Forelimb muscle (tissue), 1 donor: ENCODE data around the gene VAPA. TPM values are rescaled to one million over a fixed set of nuclear protein-coding genes. Genes with fewer than 3 reads are reported as not detected.

ENCODE experiments used
- DNase-seq: peaks from one replicate; pipeline ENCODE4 v3.0.0-alpha.2; 2013; ENCODE audit warnings: low read depth
- polyA plus RNA-seq: library from polyadenylated mRNA; unstranded; fragments of 120-200 nt; gene quantifications from one replicate; pipeline ENCODE4 v1.2.1, GENCODE V29; 2013; ENCODE audit not compliant: insufficient read length

VAPA gene
- polyA plus RNA-seq, 1 donor: 265 TPM

DNA sequence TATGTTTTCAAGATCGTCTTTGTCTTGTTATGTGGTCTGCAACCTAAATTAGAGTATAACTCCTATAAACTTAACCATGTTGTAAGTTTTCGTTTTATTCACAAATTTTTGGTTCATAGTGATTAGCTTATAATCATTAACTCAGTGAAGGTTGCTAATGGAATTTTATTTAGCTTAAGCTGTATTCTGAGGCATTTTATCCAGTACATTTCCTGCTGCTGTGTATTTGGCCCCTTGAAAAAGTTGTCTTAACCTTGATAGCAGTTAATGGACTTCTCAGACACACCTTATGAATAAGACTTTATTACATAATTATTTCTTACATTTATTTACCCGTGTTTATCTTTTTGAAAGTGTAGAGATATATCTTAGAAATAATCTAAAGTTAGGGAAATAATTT is 20.5 kb downstream of the VAPA start:
- no peak for DNase-seq

DNA sequence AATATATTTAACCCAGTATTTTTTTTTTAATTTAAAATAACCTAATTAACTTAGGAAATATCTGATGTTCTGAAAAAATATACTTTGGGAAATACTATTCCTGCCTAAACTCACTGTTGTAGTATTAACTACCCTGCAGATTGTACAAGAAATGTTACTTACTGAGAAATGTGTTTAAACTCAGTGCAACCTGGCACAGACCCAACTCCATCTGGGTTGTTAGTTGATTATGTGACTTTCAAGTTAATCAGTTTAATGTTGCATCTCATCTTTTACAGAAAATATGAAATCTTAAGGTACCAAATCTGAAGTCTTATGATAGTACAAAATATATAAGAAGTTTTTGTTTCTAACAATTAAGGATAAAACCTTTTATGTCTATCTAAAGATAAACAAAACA is 27.3 kb downstream of the VAPA start:
- DNase-seq: no peak

DNA sequence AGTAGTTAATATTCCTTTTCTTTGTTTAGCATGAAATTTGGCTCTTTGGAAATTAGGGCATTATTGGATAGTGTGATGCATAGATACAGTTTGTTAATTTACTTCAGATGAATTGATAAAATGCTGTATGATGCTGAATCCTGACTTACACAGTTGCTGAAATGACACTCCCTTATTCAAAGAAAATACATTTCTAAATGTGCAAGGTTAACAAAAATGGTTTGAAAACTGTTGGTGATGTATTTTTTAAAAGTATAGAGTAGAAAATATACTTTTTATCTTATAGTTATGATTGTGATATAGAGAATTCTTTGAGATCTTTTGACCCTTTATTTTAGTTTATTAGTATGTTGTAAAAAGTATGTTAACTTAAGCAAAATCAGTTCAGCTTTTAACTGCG is 27.8 kb downstream of the VAPA start:
- no peak for DNase-seq

DNA sequence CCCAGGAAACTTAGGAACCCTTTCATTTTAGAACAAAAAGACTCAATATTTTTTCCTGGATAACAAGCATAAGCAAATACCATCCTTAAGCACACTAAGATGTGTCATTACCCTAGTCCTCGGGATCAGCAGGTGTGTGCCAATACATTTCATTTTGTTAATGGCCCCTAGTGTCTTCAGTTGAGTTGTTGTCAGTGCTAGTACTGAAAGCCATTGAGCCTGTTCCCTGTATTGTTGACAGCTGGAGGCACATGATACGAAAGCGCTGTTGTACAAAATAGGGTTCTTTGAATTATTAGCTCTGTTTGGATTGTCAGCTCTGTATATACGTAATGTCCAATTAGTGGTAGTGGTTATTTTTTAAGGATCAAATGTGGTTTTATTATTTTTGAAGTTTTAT is 29.5 kb downstream of the VAPA start:
- DNase-seq: no peak

DNA sequence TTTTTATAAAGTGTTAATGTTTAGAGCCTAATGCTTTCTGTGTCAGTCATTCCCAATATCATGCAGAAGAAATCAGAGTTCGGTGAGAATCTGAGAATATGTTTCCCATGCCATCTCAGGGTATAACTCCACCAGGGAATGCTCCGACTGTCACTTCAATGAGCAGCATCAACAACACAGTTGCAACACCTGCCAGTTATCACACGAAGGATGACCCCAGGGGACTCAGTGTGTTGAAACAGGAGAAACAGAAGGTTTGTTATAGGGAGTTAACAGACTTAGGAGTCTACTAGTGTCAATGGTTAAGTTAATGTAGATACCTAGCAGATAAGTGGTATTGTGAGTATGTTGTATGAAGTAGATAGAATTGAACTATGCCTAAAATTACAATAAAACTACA is 31.0 kb downstream of the VAPA start:
- no peak for DNase-seq

DNA sequence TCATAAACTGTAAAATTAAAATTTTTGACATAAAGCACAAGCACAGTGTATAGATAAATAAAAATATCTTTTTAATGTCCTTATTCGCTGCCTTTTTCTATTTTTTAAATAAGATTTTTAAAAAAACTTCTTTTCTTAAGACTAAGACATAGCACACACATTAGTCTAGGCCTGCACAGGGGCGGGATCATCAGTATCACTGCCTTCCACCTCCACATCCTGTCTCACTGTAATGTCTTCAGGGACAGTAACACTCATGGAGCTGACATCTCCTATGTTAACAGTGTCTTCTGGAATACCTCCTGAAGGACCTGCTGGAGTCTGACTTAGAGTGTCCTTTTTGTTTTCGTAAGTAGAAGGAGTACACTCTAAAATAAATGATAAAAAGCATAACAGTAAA is 33.0 kb downstream of the VAPA start:
- DNase-seq: no peak

DNA sequence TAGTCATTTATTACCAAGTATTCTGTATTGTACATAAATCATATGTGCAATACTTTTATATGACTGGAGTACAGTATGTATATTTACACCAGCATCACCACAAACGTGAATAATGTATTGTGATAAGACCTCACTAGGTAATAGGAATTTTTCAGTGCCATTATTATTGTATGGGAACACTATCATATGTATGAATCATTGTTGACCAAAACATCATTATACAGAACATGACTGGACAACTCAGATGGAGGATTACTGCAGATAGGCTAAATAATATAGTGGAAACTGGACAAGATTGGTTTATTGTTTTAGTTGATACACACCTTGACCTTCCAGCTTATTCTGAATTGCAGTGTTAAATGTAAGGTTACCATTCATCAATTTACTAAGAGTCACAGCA is 33.4 kb downstream of the VAPA start:
- DNase-seq: no peak

DNA sequence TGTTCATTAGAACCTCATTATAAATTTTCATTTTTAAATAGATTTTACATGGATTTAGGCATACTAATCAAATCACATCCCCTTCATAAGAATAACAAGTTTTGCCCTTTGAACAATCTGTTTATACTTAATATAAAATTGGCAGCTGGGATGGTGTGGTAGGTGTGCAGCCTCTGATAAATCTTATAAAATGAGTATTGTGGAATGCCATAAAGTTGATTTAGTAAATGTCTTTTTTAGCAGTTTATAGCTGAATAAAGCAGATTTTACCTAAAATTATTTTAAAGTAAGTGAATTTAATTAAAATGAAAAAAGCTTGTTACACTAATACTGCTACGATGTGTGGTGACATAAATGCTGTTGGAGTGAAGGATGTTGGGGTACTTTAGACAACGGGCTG is 35.5 kb downstream of the VAPA start:
- no peak for DNase-seq

DNA sequence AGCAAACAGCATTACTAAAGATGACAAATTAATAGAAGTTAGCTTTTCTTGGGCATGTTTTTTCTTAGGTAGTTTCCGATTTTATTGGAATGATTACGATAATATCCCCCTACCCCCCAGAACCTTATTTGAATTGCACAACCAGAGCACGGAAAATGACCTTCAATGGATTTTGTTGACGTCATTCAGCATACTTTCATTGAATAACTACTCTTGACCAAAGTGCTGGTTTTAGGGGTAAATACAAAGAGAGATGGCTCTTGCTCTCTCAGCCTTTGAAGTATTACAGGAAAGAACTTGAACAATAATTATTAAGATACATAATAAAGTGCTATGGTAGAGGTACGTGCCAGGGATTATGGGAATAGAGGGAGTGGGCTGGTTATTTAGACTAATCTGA is 36.0 kb downstream of the VAPA start:
- no peak for DNase-seq

DNA sequence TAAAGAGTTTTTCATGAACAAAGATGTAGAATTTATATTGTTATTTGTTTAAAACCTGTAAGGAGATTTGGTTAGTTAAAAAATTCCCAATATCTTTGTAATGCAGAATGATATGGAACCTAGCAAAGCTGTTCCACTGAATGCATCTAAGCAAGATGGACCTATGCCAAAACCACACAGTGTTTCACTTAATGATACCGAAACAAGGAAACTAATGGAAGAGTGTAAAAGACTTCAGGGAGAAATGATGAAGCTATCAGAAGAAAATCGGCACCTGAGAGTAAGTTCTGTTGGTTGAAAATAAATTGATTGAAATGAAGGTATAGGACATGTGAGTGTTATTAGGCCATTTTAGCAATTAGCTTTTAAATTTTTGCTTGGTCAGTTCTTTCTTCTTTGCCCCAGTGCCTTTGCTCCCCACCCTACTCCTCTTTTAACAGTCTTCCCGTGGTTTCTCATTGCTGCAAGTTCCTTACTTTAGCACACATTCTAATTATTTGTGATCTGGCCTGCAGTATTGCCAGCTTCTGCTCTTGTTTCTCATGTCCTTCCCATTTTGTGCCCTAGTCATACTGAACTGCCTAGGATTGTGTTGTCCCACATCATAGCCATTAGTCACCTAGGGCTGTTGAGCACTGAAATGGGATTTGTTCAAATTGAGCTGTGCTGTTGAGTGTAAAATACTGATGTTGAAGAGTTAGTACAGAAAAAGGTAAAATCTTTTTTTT is 36.6 kb downstream of the VAPA start:
- DNase-seq: no peak

DNA sequence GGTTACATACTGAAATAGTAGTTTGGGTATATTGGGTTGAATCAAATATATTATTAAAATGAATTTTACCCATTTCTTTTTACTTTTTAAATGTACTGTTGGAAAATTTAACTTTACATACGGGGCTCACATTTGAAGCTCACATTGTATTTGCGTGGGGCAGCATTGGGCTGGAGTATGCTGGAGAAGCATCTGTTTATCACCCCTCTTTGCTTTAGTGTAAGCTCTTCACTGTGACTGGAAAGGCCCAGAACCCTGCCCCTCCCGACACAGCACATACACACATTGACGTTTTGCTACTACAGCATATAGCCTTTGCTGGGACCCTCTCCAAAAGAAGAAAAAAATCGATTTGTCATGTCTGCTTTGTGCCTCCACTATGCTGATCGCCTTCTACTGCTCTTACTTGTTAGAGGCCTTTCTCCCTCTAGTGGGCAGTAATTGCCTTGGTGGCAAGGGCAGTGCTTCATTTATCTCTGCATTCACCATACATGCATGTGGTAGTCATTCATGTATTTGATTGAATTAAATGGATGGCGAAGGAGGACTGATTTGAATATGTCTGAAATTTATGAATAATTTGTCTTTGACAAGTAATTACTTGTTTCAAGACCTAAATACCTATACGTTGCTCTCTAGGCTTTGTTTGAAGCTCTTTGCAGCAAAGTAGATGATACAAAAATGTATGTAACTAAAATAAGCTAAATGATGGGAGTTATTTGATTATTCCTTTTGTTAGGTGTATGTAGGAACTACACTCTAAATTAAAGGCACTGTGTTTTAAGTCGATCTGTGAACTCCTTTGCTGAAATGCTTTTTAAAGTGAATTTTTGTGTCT is 37.4 kb downstream of the VAPA start:
- peak; percentile 16 for DNase-seq

DNA sequence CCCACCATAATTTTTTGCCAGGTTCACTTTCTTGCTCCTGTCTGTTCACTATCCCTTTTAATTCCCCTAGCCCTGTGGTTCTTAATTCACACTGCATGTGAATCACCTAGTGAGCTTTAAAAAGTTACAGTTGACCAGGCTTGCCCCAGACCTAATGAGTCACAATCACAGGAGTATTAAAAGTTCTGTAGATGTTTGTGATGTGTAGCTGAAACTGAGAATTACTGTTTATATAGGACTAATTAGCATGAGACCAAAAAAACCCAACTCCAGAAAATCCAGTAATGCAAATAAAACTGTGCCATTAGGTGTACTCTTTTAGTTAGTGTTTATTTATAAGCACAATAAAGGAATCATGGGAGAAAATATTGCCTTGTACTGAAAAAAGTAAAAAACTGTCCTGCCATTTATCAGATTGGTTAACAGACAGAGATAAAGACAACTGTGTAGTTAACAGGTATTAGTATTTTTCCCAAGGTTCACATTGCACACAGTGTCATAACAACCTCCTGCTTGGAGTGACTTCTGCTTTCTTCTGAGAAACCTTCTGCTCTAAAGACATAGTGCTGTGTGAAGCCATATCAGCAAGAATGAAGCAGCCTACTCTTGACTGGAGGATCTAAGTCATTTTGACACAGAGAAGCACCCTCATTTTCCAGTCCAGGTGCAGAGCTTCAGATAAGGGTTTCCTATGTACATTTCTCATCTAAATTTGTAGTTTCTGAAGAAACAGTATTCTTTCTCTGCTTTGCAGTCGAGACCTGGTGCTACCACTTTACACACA is 39.0 kb downstream of the VAPA start:
- DNase-seq: no peak

DNA sequence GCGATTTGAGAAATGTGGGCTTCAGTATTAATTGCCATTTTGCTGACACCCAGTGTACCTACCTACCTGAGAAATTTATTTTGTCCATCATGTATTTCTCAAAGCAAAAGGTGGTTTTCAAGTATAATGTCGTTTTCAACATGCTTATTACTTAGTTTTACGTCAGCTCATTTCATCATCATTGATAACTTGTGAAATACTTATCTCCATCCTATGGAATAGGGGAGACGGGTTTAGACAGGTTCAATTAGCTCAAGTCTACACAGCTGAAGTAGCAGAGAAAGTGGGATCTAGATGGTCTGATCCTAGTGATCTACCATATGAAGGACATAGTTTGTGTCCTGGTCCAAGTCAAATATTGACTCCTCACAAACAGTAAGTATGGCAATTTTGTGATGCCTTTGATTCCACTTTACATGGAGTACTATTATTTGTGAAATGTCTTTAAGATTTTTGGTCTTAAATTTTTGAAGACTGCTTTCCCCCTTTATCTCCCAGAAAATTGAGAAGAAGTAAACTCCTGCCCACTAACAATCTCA is 45.1 kb downstream of the VAPA start:
- DNase-seq: no peak

DNA sequence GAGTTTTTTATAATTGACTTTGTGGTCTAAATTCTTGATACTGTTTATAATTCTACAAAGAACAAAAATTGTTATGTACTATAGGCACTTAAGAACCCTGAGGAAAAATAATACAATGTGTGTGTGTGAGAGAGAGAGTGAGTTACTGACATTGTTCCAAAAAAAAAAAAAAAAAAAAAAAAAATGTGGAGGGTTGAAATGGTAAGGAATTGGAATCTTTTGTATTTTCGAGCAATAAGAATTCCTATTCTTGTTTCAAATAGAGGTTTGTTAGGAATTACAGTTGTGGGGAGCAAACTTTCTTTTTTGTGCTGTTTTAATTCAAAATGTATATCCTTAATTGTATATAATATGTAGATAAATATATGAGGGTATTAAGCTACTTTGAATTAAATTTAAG is 45.7 kb downstream of the VAPA start:
- no peak for DNase-seq

DNA sequence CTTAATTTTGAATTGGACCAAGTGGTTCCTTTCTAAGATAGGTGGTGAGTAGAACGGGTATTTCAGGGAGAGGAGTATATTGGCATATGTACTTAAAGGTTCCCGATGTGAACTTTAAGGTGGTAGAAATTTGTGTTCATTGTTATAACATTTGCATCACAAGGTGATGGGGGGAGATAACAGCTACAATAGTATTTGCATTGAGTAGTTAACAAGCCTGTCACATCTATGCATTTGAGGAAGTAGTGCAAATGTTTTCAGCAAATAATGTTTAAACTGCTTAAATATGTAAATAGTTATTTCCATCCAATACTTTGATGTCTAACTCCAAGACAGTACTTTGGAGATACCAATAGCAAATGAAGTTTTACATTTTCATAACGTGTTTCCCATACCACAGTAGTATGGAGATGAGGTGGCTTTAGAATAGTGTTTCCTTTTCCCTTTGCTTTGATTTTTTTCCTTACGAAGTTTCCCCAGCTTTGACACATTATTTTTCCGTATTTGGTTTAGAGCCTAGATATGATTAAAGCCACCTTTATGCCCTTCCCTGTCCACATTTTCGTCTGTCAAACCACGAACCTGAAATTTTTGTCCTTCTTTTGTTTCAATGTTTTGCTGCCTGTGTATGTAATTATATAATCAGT is 46.6 kb downstream of the VAPA start:
- no peak for DNase-seq

DNA sequence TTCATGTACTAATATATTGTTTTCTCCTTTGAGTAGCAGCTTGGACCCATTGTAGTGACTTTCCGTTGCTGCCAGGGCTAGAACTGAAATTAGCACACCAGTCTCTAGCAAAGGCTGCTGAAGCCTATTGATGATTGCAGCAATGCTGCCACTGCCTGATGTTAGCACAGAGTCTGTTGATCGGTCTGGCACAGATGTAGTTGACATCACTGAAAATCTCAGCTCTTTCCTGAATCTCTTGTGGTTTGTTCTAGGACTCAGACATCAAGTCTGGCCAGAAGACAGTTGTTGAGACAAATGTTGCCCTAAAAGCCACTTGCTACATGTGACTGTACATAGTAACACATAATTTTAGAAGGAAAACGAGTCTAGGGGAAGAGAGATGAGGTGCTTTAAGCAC is 47.2 kb downstream of the VAPA start:
- no peak for DNase-seq

DNA sequence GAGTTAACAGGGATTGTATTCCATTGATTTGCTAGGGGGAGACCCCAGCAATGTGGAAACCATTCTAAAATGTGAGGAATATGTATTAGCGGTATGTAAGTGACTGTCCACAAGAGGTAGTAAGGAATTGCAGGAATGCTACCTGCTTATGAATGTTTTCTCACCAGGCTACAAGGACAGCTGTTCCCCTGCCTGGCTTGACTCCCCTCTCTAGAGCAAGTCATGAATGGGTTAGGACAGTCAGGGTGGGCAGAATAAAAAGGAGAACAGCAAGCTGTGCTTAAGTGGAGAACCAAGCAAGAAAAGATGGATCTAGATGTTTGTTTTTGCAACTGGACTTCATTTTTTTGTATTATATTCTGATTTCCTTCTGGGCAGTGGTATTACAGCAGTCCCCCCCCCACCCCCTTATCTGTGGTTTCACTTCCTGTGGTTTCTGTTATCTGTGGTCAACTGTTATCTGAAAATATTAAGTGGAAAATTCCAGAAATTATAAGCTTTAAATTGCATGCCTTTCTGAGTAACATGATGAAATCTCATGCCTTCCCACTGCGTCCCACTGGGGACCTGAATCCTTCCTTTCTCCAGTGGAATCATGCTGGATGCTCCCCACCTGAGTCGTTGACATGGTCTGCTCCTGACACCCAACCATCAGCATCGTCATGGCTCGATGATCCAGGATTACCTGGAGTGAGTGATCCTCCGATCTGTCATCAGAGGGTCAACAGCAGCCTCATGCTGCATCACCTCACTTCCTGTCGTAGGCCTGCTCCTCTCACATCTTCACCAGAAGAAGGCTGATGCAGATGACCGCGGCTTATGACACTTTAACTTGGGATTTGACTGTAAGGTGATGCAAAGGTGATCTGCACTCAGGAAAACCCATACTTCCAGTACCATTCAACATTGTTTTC is 52.2 kb downstream of the VAPA start:
- no peak for DNase-seq

DNA sequence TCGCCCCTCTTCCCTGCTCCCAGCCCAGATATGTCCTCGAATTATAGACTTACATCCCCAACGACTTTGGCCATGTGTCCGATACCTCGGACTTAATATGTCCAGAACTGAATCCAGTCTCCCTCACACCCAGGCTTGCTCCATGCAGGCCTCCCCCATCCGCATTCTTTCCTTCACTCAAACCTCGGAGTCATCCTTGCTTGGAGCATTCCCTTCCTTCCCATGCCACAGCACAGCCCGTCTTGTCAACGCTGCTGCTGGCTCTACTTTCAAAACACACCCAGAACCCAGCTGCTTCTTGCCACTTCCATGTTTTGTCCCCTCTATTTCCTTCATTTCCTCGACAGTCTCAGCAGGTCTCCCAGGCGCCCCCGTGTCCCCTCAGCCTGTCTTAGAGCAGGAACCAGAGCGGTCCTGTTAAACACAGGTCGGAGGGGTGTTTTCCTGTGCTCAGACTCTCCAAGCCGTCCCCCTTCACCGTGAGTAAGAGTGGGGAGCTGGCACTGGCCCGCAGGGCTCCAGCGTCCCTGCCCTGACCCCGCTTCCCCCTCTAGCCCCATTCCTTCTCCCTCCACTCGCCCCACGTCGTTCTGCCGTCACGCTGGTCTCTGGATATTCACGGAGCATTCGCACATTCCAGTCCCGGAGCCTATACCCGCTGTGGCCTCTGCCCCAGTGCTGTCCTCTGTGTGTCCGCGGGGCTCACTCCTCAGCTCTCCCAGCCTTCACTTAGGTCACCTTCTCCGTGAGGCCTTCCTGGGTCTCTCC is 54.4 kb downstream of the VAPA start:
- DNase-seq: no peak

DNA sequence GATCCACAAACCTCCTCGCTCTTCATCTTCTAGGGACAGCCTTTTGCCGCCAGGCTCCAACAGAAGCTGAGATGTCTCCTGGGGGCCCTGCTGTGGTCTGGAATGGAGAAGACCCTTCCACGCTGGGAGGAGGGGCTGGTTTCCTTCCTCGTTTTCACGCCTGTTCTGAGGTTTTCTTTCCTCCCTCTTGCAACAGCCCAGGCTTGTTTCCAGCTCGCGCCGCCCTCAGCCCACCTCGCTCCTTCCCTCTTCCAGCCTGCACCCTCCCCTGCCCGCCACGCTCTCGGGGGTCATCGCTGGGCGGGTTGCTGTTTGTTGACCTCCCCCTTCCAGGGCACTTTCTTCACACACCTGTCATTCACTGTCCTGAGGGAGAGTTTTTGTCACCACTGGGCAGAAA is 55.4 kb downstream of the VAPA start:
- no peak for DNase-seq
